Measurements from ENCODE around the gene SERPING1.

SERPING1 gene

DNA sequence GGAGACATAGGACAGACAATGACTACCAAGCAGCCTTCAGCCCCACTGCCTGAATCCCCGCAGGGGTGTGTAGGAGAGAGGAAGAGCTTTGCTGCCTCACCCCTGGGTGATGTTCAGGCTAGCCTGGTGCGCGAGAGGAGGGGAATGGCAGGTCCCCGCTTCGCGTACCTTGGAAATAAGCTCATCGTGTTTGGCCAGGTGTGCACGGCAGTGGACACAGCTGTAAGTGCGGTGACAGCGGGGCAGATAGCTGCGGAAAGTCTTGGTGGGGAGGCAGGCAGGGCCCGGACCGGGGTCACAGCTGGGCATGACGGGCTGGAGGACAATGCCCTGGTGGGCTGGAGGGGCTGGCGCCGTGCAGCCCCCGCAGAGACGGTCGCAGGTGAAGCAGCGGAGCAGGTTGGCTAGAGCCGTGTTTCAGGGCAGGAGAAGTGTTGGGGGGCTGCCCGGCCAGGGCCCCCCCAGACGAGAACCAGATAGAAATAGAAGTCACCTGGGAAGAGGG is 49.4 kb downstream of the SERPING1 start:
- ChIA-PET CTCF (interaction anchor here (1.5 to 14.1 kb wide), 4 partner anchors 10 to 189 kb away, joined by 4 to 295 read pairs (median 82); partner anchors contain the start of gene UBE2L6), POLR2A (no interaction called here)
- DNase-seq (ENCODE audit: extremely low spot score): no peak
- TF ChIP-seq, protein P1, sequence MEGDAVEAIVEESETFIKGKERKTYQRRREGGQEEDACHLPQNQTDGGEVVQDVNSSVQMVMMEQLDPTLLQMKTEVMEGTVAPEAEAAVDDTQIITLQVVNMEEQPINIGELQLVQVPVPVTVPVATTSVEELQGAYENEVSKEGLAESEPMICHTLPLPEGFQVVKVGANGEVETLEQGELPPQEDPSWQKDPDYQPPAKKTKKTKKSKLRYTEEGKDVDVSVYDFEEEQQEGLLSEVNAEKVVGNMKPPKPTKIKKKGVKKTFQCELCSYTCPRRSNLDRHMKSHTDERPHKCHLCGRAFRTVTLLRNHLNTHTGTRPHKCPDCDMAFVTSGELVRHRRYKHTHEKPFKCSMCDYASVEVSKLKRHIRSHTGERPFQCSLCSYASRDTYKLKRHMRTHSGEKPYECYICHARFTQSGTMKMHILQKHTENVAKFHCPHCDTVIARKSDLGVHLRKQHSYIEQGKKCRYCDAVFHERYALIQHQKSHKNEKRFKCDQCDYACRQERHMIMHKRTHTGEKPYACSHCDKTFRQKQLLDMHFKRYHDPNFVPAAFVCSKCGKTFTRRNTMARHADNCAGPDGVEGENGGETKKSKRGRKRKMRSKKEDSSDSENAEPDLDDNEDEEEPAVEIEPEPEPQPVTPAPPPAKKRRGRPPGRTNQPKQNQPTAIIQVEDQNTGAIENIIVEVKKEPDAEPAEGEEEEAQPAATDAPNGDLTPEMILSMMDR (IDR thresholded peaks at IDR 0.05; ENCODE audit: control extremely low read depth, extremely low read depth, low read depth, missing control alignments): no peak

DNA sequence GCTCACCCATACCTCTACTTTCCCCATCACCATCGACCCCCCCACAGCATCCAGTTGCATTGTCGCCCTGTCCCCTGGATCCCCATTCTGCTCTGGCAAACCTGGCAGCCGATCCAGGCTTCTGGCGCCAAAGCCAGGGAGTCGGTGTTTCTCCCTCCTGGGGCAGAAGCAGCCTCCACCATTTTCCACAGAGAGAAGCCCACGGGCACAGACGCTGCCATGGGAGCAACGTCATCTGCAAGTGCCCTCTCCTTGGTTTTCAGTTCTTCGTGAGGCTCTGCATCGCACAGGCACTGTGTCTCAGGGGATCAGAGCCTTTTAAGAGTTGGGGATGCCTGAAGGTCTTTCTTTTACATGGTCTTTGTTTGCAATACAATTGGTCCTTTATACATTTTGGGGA is 49.9 kb downstream of the SERPING1 start:
- POLR2A ChIA-PET: no interaction called here
- CTCF ChIA-PET: interaction anchor here (1.3 to 14.1 kb wide), 4 partner anchors 11 to 153 kb away, joined by 3 to 295 read pairs (median 82); partner anchors contain the start of gene UBE2L6
- DNase-seq (ENCODE audit: extremely low spot score): no peak
- TF ChIP-seq, protein P1 (IDR thresholded peaks at IDR 0.05; ENCODE audit: control extremely low read depth, extremely low read depth, low read depth, missing control alignments): no peak

- POLR2A ChIA-PET: no interaction called here
- DNase-seq (ENCODE audit: extremely low spot score): no peak
- TF ChIP-seq, protein P1 (IDR thresholded peaks at IDR 0.05; ENCODE audit: control extremely low read depth, extremely low read depth, low read depth, missing control alignments): no peak
Observed at GRCh38 chr11:57647960-57648800, 50.7 kb downstream of the SERPING1 start.

GRCh38 chr11:57648801-57649735 is 51.6 kb downstream of the SERPING1 start:
- DNase-seq (ENCODE audit: extremely low spot score): no peak
- TF ChIP-seq, protein P1 (IDR thresholded peaks at IDR 0.05; ENCODE audit: control extremely low read depth, extremely low read depth, low read depth, missing control alignments): no peak
- CTCF ChIA-PET: interaction anchor here (0.7 to 14.1 kb wide), 11 partner anchors 9 to 303 kb away, joined by 3 to 295 read pairs (median 4); partner anchors contain the start of gene UBE2L6
- POLR2A ChIA-PET: no interaction called here

More at GRCh38 chr11:57647960-57648800, 50.7 kb downstream of the SERPING1 start:
- CTCF ChIA-PET: interaction anchor here (0.7 to 14.1 kb wide), 11 partner anchors 8 to 302 kb away, joined by 3 to 295 read pairs (median 4); partner anchors contain the start of gene UBE2L6

- ChIA-PET POLR2A (no interaction called here), CTCF (interaction anchor here (1.1 to 12.2 kb wide), 3 partner anchors 10 to 155 kb away, joined by 3 to 158 read pairs (median 6); no protein-coding TSS in a partner anchor)
- peak; percentile 59 for DNase-seq (ENCODE audit: extremely low spot score)
- TF ChIP-seq, protein P1 (IDR thresholded peaks at IDR 0.05; ENCODE audit: control extremely low read depth, extremely low read depth, low read depth, missing control alignments): no peak
Observed at GRCh38 chr11:57649826-57650738, 52.6 kb downstream of the SERPING1 start, which contains the start of gene YPEL4. TSS of gene YPEL4 (minus strand) at chr11:57649912. CDS start at chr11:57647107, 2,805 bp downstream.
